IMR-90 (cell line): ENCODE measurements around the gene CERS4. TPM values are rescaled to one million over a fixed set of nuclear protein-coding genes. Genes with fewer than 3 reads are reported as not detected.
"Not testable (repeated sequence)": the region's sequence is repeated elsewhere in the genome, so short reads cannot be mapped to it uniquely, and the experiment has no call there.

Experiments
- ATAC-seq: fragments of 200-7000 bp; cut with Tn5 transposase; 2 replicates; pipeline ENCODE4 v1.9.1; 2020; ENCODE audit warnings: low read depth, mild to moderate bottlenecking, moderate library complexity
- BruUV-seq: library from RNA; stranded (reverse); fragments of 400-500 nt; replicated peaks from 2 replicates; lab custom pipeline; 2021; lab: Mats Ljungman, UMichigan
- CTCF ChIA-PET: fragments of 300-600 bp; formaldehyde crosslinking; extraction: SDS; loops from one replicate; lab custom pipeline; 2021; ENCODE audit warnings: antibody characterized with exemption; lab: Yijun Ruan, JAX
- POLR2A ChIA-PET: fragments of 300-600 bp; sonication (Branson Sonifier 250); formaldehyde crosslinking; loops from one replicate; lab custom pipeline; 2022; ENCODE audit warnings: antibody characterized with exemption; ENCODE audit not compliant: unreplicated experiment; lab: Charles Lee
- DNase-seq: peaks from one replicate; pipeline ENCODE4 v3.0.0; 2013
- H2AFZ ChIP-seq: replicated peaks from 2 replicates; pipeline ENCODE3; 2013; ENCODE audit warnings: low read length, mild to moderate bottlenecking; ENCODE audit not compliant: poor library complexity
- H2AK5ac ChIP-seq: 2 replicates; pipeline ENCODE4 v1.6.1; 2013; ENCODE audit warnings: low read depth, low read length, inconsistent platforms
- H2AK9ac ChIP-seq: replicated peaks from 2 replicates; pipeline ENCODE3; 2013; ENCODE audit warnings: mild to moderate bottlenecking, low read depth, low read length, moderate library complexity; ENCODE audit not compliant: poor library complexity
- H2BK120ac ChIP-seq: 2 replicates; pipeline ENCODE4 v1.6.1; 2013; ENCODE audit warnings: low read depth, low read length, inconsistent platforms
- H2BK15ac ChIP-seq: 3 replicates; pipeline ENCODE4 v1.6.1; 2013; ENCODE audit warnings: low read depth, low read length, inconsistent platforms
- H2BK20ac ChIP-seq: 2 replicates; pipeline ENCODE4 v1.6.1; 2013; ENCODE audit warnings: low read depth, mild to moderate bottlenecking, inconsistent platforms, low read length, moderate library complexity
- H2BK5ac ChIP-seq: 2 replicates; pipeline ENCODE4 v1.6.1; 2013; ENCODE audit warnings: mild to moderate bottlenecking, low read depth, low read length, inconsistent platforms; ENCODE audit not compliant: poor library complexity, severe bottlenecking
- H3K14ac ChIP-seq: replicated peaks from 2 replicates; pipeline ENCODE4 v1.6.1; 2013; ENCODE audit warnings: low read depth, low read length, inconsistent platforms
- H3K18ac ChIP-seq: 2 replicates; pipeline ENCODE4 v1.6.1; 2013; ENCODE audit warnings: low read depth, low read length, control low read depth
- H3K23ac ChIP-seq: 2 replicates; pipeline ENCODE4 v1.6.1; 2013; ENCODE audit warnings: low read depth, low read length, inconsistent platforms
- H3K27ac ChIP-seq: 2 replicates; pipeline ENCODE4 v1.5.1; 2013; ENCODE audit warnings: mild to moderate bottlenecking, control low read depth, low read length; ENCODE audit not compliant: insufficient read depth
- H3K27me3 ChIP-seq: 2 replicates; pipeline ENCODE4 v1.6.1; 2013; ENCODE audit warnings: low read length; ENCODE audit not compliant: control insufficient read depth, insufficient read depth
- H3K36me3 ChIP-seq: 2 replicates; pipeline ENCODE4 v1.6.1; 2013; ENCODE audit warnings: low read length, mixed read lengths; ENCODE audit not compliant: control insufficient read depth, insufficient read depth
- H3K4ac ChIP-seq: 2 replicates; pipeline ENCODE4 v1.6.1; 2013; ENCODE audit warnings: low read depth, low read length, inconsistent platforms
- H3K4me1 ChIP-seq: 2 replicates; pipeline ENCODE4 v1.6.1; 2013; ENCODE audit warnings: low read length, mixed read lengths; ENCODE audit not compliant: control insufficient read depth, insufficient read depth
- H3K4me2 ChIP-seq: 2 replicates; pipeline ENCODE4 v1.6.1; 2013; ENCODE audit warnings: low read depth, mild to moderate bottlenecking, control low read depth, low read length, moderate library complexity
- H3K4me3 ChIP-seq: 2 replicates; pipeline ENCODE4 v1.5.1; 2013; ENCODE audit warnings: low read depth, mild to moderate bottlenecking, control low read depth, low read length, moderate library complexity; ENCODE audit not compliant: insufficient read depth
- H3K56ac ChIP-seq: 2 replicates; pipeline ENCODE4 v1.6.1; 2013; ENCODE audit warnings: low read length, inconsistent platforms; ENCODE audit not compliant: insufficient read depth; ENCODE audit errors: extremely low read depth
- H3K79me1 ChIP-seq, 2 experiments: 2 replicates each; pipeline ENCODE4 v1.6.1; 2013; ENCODE audit warnings: low read length in 2 of 2, inconsistent platforms in 1 of 2, low read depth in 1 of 2
- H3K9ac ChIP-seq: 2 replicates; pipeline ENCODE4 v1.6.1; 2013; ENCODE audit warnings: low read depth, low read length, control low read depth
- H3K9me1 ChIP-seq: 2 replicates; pipeline ENCODE4 v1.6.1; 2013; ENCODE audit warnings: low read length, inconsistent platforms; ENCODE audit not compliant: insufficient read depth
- H3K9me3 ChIP-seq: 2 replicates; pipeline ENCODE4 v1.6.1; 2013; ENCODE audit warnings: low read length; ENCODE audit not compliant: control insufficient read depth, insufficient read depth
- H4K20me1 ChIP-seq: 2 replicates; pipeline ENCODE4 v1.6.1; 2013; ENCODE audit warnings: low read length, inconsistent platforms; ENCODE audit not compliant: insufficient read depth
- H4K5ac ChIP-seq: 2 replicates; pipeline ENCODE4 v1.6.1; 2013; ENCODE audit warnings: mild to moderate bottlenecking, low read depth, low read length, control low read depth
- H4K8ac ChIP-seq, 2 experiments: 2 replicates each; pipeline ENCODE4 v1.6.1; 2013; ENCODE audit warnings: low read depth in 2 of 2, low read length in 2 of 2, control low read depth in 1 of 2, inconsistent platforms in 1 of 2
- H4K91ac ChIP-seq: 2 replicates; pipeline ENCODE4 v1.6.1; 2013; ENCODE audit warnings: low read depth, low read length, inconsistent platforms; ENCODE audit not compliant: insufficient read depth
- WGBS, 2 experiments: methylation state at CpG; one replicate each; pipeline versions ENCODE4 v1.1.5 to v1.1.7; 2013; ENCODE audit warnings: missing lambda C conversion rate in 2 of 2; ENCODE audit not compliant: insufficient read length in 1 of 2; ENCODE audit errors: extremely low coverage in 2 of 2; 5-methylcytosine and 5-hydroxymethylcytosine counted together
- dilution Hi-C: fragments of 300-500 bp; cut with HindIII; formaldehyde crosslinking; loops from one replicate; pipeline ENCODE4 v1.14.3; 2018; ENCODE audit warnings: low sequenced_read_pairs; ENCODE audit not compliant: unreplicated experiment
- in situ Hi-C: fragments of 300-500 bp; cut with MboI; formaldehyde crosslinking; loops from 3 replicates; pipeline ENCODE4 v1.14.3; 2019; ENCODE audit warnings: low sequenced_read_pairs, inconsistent platforms, mixed read lengths
- intact Hi-C: fragments of 100-400 bp; cut with micrococcal nuclease; formaldehyde crosslinking; loops from 2 replicates; pipeline ENCODE4 v1.10.0; 2022
- polyA plus RNA-seq, 3 experiments: library from polyadenylated mRNA; depleted of rRNA; stranded (reverse); fragments of >200 nt; gene quantifications; 2 replicates each; pipeline ENCODE4 v1.2.3, GENCODE V29; 2012; ENCODE audit warnings: low replicate concordance in 1 of 3
- total RNA-seq: library from RNA; depleted of rRNA; stranded (reverse); fragments of >200 nt; gene quantifications from 2 replicates; pipeline ENCODE4 v1.2.3, GENCODE V29; 2012

CERS4 gene
- total and polyA plus RNA-seq, 2 of the 4 experiments (the other 2 are of a cell fraction), result 3.2 to 5.7 TPM

- H3K27me3 ChIP-seq, H3K56ac ChIP-seq, H2BK20ac ChIP-seq, ATAC-seq, H2BK5ac ChIP-seq, H3K14ac ChIP-seq, H3K4me1 ChIP-seq, CTCF ChIA-PET, H3K4me2 ChIP-seq, H4K5ac ChIP-seq, H3K4ac ChIP-seq, H3K36me3 ChIP-seq, DNase-seq, H3K9me1 ChIP-seq, H3K4me3 ChIP-seq, H4K20me1 ChIP-seq, H3K27ac ChIP-seq, H3K9me3 ChIP-seq, H2BK120ac ChIP-seq, POLR2A ChIA-PET, H3K18ac ChIP-seq, H2AK5ac ChIP-seq, H4K8ac ChIP-seq, dilution Hi-C loops, H2AFZ ChIP-seq, intact Hi-C loops, H2AK9ac ChIP-seq, H2BK15ac ChIP-seq, H4K91ac ChIP-seq, H3K79me1 ChIP-seq, in situ Hi-C loops, H3K9ac ChIP-seq, BruUV-seq, H3K23ac ChIP-seq: not testable (repeated sequence)
- 50% methylated on average over 2 of the region's 7 CpGs; no CpG with 5 or more reads in 1 of the 2 experiments for WGBS, 2 experiments
These were observed 14.3 kb downstream of the CERS4 start for GRCh38 chr19:8223442-8223841.
